Measurements from ENCODE around the gene FERMT1.

GRCh38 chr20:6140947-6141346, 18.1 kb upstream of the FERMT1 start:
- TF ChIP-seq EP300 (IDR thresholded peaks at IDR 0.05) (no peak), CTCF (IDR thresholded peaks at IDR 0.05) (no peak), POLR2A (IDR thresholded peaks at IDR 0.05) (no peak)

Measured in ovary (tissue), 3 donors.